Measurements from ENCODE around the gene FAM181A. TPM values are rescaled to one million over a fixed set of nuclear protein-coding genes. Genes with fewer than 3 reads are reported as not detected.
A peak's percentile ranks its signal among the peaks of the same experiment; 100 is the strongest.

Gene FAM181A
- total RNA-seq, 1 donor from 2014 or later = not detected

- Mint-ChIP-seq H3K36me3 (ENCODE audit: low read depth, unreplicated experiment) (no peaks in the 10 kb centered on the region), H3K27me3 (ENCODE audit: unreplicated experiment) (peaks cover 9% of the 10 kb centered on the region), H3K4me1 (ENCODE audit: unreplicated experiment) (peaks cover 28% of the 10 kb centered on the region), H3K27ac (ENCODE audit: unreplicated experiment) (no peak overlapping the region), H3K4me3 (ENCODE audit: unreplicated experiment) (no peak overlapping the region), H3K9me3 (ENCODE audit: unreplicated experiment) (no peaks in the 10 kb centered on the region)
- no peak for TF ChIP-seq CTCF (IDR thresholded peaks at IDR 0.05; ENCODE audit: unreplicated experiment)
- DNase-seq (ENCODE audit: low spot score) = no peak
Observed at GRCh38 chr14:93960774-93961438, 33.8 kb downstream of the FAM181A start.

- Mint-ChIP-seq H3K27ac (ENCODE audit: unreplicated experiment) (peak overlapping the region; percentile 88), H3K9me3 (ENCODE audit: unreplicated experiment) (no peaks in the 10 kb centered on the region)
- TF ChIP-seq CTCF (IDR thresholded peaks at IDR 0.05; ENCODE audit: unreplicated experiment) = no peak
Observed at GRCh38 chr14:93961620-93962019, 34.5 kb downstream of the FAM181A start.

GRCh38 chr14:93962701-93963601 is 35.8 kb downstream of the FAM181A start:
- Mint-ChIP-seq H3K27ac (ENCODE audit: unreplicated experiment) (no peak overlapping the region), H3K36me3 (ENCODE audit: low read depth, unreplicated experiment) (no peaks in the 10 kb centered on the region), H3K9me3 (ENCODE audit: unreplicated experiment) (no peaks in the 10 kb centered on the region), H3K4me1 (ENCODE audit: unreplicated experiment) (peaks cover 28% of the 10 kb centered on the region), H3K27me3 (ENCODE audit: unreplicated experiment) (peaks cover 7% of the 10 kb centered on the region), H3K4me3 (ENCODE audit: unreplicated experiment) (no peak overlapping the region)
- TF ChIP-seq CTCF (IDR thresholded peaks at IDR 0.05; ENCODE audit: unreplicated experiment) = no peak
- no peak for DNase-seq (ENCODE audit: low spot score)

More at GRCh38 chr14:93961620-93962019, 34.5 kb downstream of the FAM181A start:
- peak overlapping the region; percentile 1 for H3K4me3 Mint-ChIP-seq (ENCODE audit: unreplicated experiment)
- H3K27me3 Mint-ChIP-seq (ENCODE audit: unreplicated experiment) = peaks cover 7% of the 10 kb centered on the region
- no peaks in the 10 kb centered on the region for H3K36me3 Mint-ChIP-seq (ENCODE audit: low read depth, unreplicated experiment)
- no peak for DNase-seq (ENCODE audit: low spot score)
- H3K4me1 Mint-ChIP-seq (ENCODE audit: unreplicated experiment) = peaks cover 28% of the 10 kb centered on the region

- Mint-ChIP-seq H3K36me3 (ENCODE audit: low read depth, unreplicated experiment) (no peaks in the 10 kb centered on the region), H3K9me3 (ENCODE audit: unreplicated experiment) (no peaks in the 10 kb centered on the region), H3K4me3 (ENCODE audit: unreplicated experiment) (no peak overlapping the region), H3K27ac (ENCODE audit: unreplicated experiment) (no peak overlapping the region), H3K4me1 (ENCODE audit: unreplicated experiment) (peaks cover 28% of the 10 kb centered on the region), H3K27me3 (ENCODE audit: unreplicated experiment) (peaks cover 7% of the 10 kb centered on the region)
- no peak for DNase-seq (ENCODE audit: low spot score)
- no peak for TF ChIP-seq CTCF (IDR thresholded peaks at IDR 0.05; ENCODE audit: unreplicated experiment)
Observed at GRCh38 chr14:93963692-93964091, 36.5 kb downstream of the FAM181A start.

- H3K36me3 Mint-ChIP-seq (ENCODE audit: low read depth, unreplicated experiment) = no peaks in the 10 kb centered on the region
- H3K4me1 Mint-ChIP-seq (ENCODE audit: unreplicated experiment) = peaks cover 24% of the 10 kb centered on the region
- no peak for TF ChIP-seq CTCF (IDR thresholded peaks at IDR 0.05; ENCODE audit: unreplicated experiment)
Observed at GRCh38 chr14:93964281-93964680, 37.1 kb downstream of the FAM181A start.

More at GRCh38 chr14:93964281-93964680, 37.1 kb downstream of the FAM181A start:
- H3K4me3 Mint-ChIP-seq (ENCODE audit: unreplicated experiment) = no peak overlapping the region
- H3K9me3 Mint-ChIP-seq (ENCODE audit: unreplicated experiment) = no peaks in the 10 kb centered on the region
- no peak overlapping the region for H3K27ac Mint-ChIP-seq (ENCODE audit: unreplicated experiment)
- H3K27me3 Mint-ChIP-seq (ENCODE audit: unreplicated experiment) = peaks cover 7% of the 10 kb centered on the region
- no peak for DNase-seq (ENCODE audit: low spot score)

All from endothelial cell (in vitro differentiated cells).